SK-N-SH (cell line): ENCODE data around the gene ERO1A. TPM values are rescaled to one million over a fixed set of nuclear protein-coding genes. Genes with fewer than 3 reads are reported as not detected.

Experiments
- CTCF ChIA-PET: fragments of 300-600, 350-600 bp; formaldehyde crosslinking; extraction: SDS; loops from one replicate; lab custom pipeline; 2021; lab: Yijun Ruan, JAX
- POLR2A ChIA-PET: fragments of 350-600 bp; sonication (Branson Sonifier 250); formaldehyde crosslinking; extraction: SDS; loops from one replicate; lab custom pipeline; 2020; ENCODE audit warnings: antibody characterized with exemption, inconsistent platforms; lab: Yijun Ruan, JAX
- DNase-seq: peaks from one replicate; pipeline ENCODE4 v3.0.0; 2012
- H2AFZ ChIP-seq: fragments of 200-600 bp; sonication (generic); 2 replicates; pipeline ENCODE4 v1.8.1; 2016; ENCODE audit warnings: antibody characterized with exemption, mild to moderate bottlenecking, low read depth
- H3F3A ChIP-seq: fragments of 200-600 bp; sonication (generic); replicated peaks from 2 replicates; pipeline ENCODE3; 2016; ENCODE audit warnings: antibody characterized with exemption, mild to moderate bottlenecking; ENCODE audit not compliant: insufficient read depth
- H3K27ac ChIP-seq, 2 experiments: fragments of 200-500 bp in 1 of 2; fragments of 200-600 bp in 1 of 2; sonication (Bioruptor generic) in 1 of 2; sonication (generic), shearing (Covaris generic) in 1 of 2; 2 replicates each; pipeline versions ENCODE4 v1.5.1 to v1.6.1; 2014 to 2016; ENCODE audit warnings: low read depth in 2 of 2, inconsistent platforms in 1 of 2, low read length in 1 of 2, mild to moderate bottlenecking in 1 of 2, mixed read lengths in 1 of 2
- H3K27me3 ChIP-seq: fragments of 200-600 bp; sonication (generic), shearing (Covaris generic); 2 replicates; pipeline ENCODE4 v1.6.1; 2016; ENCODE audit warnings: mixed run types; ENCODE audit not compliant: insufficient read depth
- H3K36me3 ChIP-seq, 2 experiments: fragments of 200-500 bp in 1 of 2; fragments of 200-600 bp in 1 of 2; sonication (Bioruptor generic) in 1 of 2; sonication (generic) in 1 of 2; replicated peaks in 1 of 2; 2 replicates each; pipeline versions ENCODE3 to v1.5.1; 2014 to 2016; ENCODE audit warnings: low read length in 1 of 2, mild to moderate bottlenecking in 1 of 2; ENCODE audit not compliant: insufficient read depth in 2 of 2, control insufficient read depth in 1 of 2
- H3K4me1 ChIP-seq, 2 experiments: fragments of 200-500 bp in 1 of 2; fragments of 200-600 bp in 1 of 2; sonication (Bioruptor generic) in 1 of 2; sonication (generic), shearing (Covaris generic) in 1 of 2; 2 replicates each; pipeline versions ENCODE4 v1.5.1 to v1.6.1; 2014 to 2016; ENCODE audit warnings: low read depth in 1 of 2, low read length in 1 of 2, mixed run types in 1 of 2; ENCODE audit not compliant: insufficient read depth in 2 of 2, control insufficient read depth in 1 of 2
- H3K4me2 ChIP-seq: fragments of 200-600 bp; sonication (generic), shearing (Covaris generic); 2 replicates; pipeline ENCODE4 v1.6.1; 2017; ENCODE audit warnings: mixed run types
- H3K4me3 ChIP-seq, 2 experiments: fragments of 200-500 bp in 1 of 2; fragments of 200-600 bp in 1 of 2; sonication (Bioruptor generic) in 1 of 2; sonication (generic), shearing (Covaris generic) in 1 of 2; 2 replicates each; pipeline versions ENCODE4 v1.5.1 to v1.8.1; 2014 to 2016; ENCODE audit warnings: low read depth in 2 of 2, inconsistent platforms in 1 of 2, low read length in 1 of 2, mild to moderate bottlenecking in 1 of 2, mixed read lengths in 1 of 2, moderate library complexity in 1 of 2
- H3K79me2 ChIP-seq: fragments of 200-600 bp; sonication (generic); 2 replicates; pipeline ENCODE4 v1.8.1; 2017; ENCODE audit warnings: mild to moderate bottlenecking; ENCODE audit not compliant: insufficient read depth
- H3K9ac ChIP-seq: fragments of 200-600 bp; sonication (generic); 2 replicates; pipeline ENCODE4 v1.6.1; 2017; ENCODE audit warnings: mixed run types
- H3K9me2 ChIP-seq: fragments of 200-600 bp; sonication (generic); 2 replicates; pipeline ENCODE4 v1.6.1; 2017; ENCODE audit warnings: mixed run types
- H3K9me3 ChIP-seq: fragments of 200-600 bp; sonication (generic); 2 replicates; pipeline ENCODE4 v1.6.1; 2017; ENCODE audit warnings: mixed run types, mild to moderate bottlenecking, moderate library complexity
- H4K20me1 ChIP-seq: fragments of 200-600 bp; sonication (generic); 2 replicates; pipeline ENCODE4 v1.6.1; 2017; ENCODE audit warnings: mild to moderate bottlenecking, mixed run types; ENCODE audit not compliant: insufficient read depth
- CTCF ChIP-seq: fragments of 200-600 bp; sonication (generic); IDR thresholded peaks from 2 replicates; pipeline ENCODE4 v1.6.1; 2017; ENCODE audit warnings: antibody characterized with exemption, mild to moderate bottlenecking, moderate library complexity
- ELF1 ChIP-seq: IDR thresholded peaks from 2 replicates; pipeline ENCODE4 v1.4.0; 2012
- EP300 ChIP-seq, 2 experiments: IDR thresholded peaks; 2 replicates each; pipeline versions ENCODE4 v1.4.0 to v1.6.1; 2012; ENCODE audit warnings: borderline replicate concordance in 1 of 2, low read depth in 1 of 2, low read length in 1 of 2
- EZH2phosphoT487 ChIP-seq: fragments of 200-600 bp; sonication (generic); IDR thresholded peaks from 2 replicates; pipeline ENCODE4 v1.6.1; 2017; ENCODE audit warnings: low read depth, mixed run types, mild to moderate bottlenecking, antibody characterized with exemption, moderate library complexity, borderline replicate concordance
- GABPA ChIP-seq: IDR thresholded peaks from 2 replicates; pipeline ENCODE4 v1.4.0; 2012; ENCODE audit warnings: low read depth, mild to moderate bottlenecking
- IRF3 ChIP-seq: fragments of 150-350 bp; IDR thresholded peaks from 2 replicates; pipeline ENCODE4 v1.6.1; 2016; ENCODE audit warnings: mild to moderate bottlenecking, low read depth, low read length
- MEF2A ChIP-seq: IDR thresholded peaks from 2 replicates; pipeline ENCODE4 v1.4.0; 2012; ENCODE audit warnings: low read depth, borderline replicate concordance
- NFIC ChIP-seq: IDR thresholded peaks from 2 replicates; pipeline ENCODE4 v1.4.0; 2012; ENCODE audit warnings: borderline replicate concordance
- POLR2AphosphoS5 ChIP-seq: IDR thresholded peaks from 2 replicates; pipeline ENCODE4 v1.6.1; 2012; ENCODE audit warnings: low read depth, low read length
- RAD21 ChIP-seq: IDR thresholded peaks from 2 replicates; pipeline ENCODE4 v1.6.1; 2012; ENCODE audit warnings: mild to moderate bottlenecking, low read length
- RXRA ChIP-seq: IDR thresholded peaks from 2 replicates; pipeline ENCODE4 v1.4.0; 2012; ENCODE audit warnings: low read depth, mild to moderate bottlenecking, borderline replicate concordance
- SIN3A ChIP-seq: IDR thresholded peaks from 2 replicates; pipeline ENCODE4 v1.6.1; 2012; ENCODE audit warnings: low read depth, mild to moderate bottlenecking, low read length, moderate library complexity, borderline replicate concordance
- TEAD4 ChIP-seq: IDR thresholded peaks from 2 replicates; pipeline ENCODE4 v1.4.0; 2012; ENCODE audit warnings: mild to moderate bottlenecking, borderline replicate concordance; ENCODE audit not compliant: insufficient read depth
- polyA plus RNA-seq, 3 experiments: library from polyadenylated mRNA; depleted of rRNA; stranded (reverse); fragments of >200 nt; gene quantifications; 2 replicates each; pipeline ENCODE4 v1.2.3, GENCODE V29; 2012
- TF ChIP-seq, protein P1 (sequence below): IDR thresholded peaks from 2 replicates; pipeline ENCODE4; 2012
- TF ChIP-seq, protein P2 (sequence below): IDR thresholded peaks from 2 replicates; pipeline ENCODE4 v1.4.0; 2012; ENCODE audit warnings: low read depth, borderline replicate concordance
- TF ChIP-seq, protein P3 (sequence below): IDR thresholded peaks from 2 replicates; pipeline ENCODE4 v1.6.1; 2012; ENCODE audit warnings: mild to moderate bottlenecking, low read depth, low read length, moderate library complexity
- TF ChIP-seq, protein P4 (sequence below): IDR thresholded peaks from 2 replicates; pipeline ENCODE4 v1.4.0; 2012; ENCODE audit warnings: low read depth
- TF ChIP-seq, protein P5 (sequence below): IDR thresholded peaks from 2 replicates; pipeline ENCODE4 v1.4.0; 2012; ENCODE audit warnings: low read depth, borderline replicate concordance

Gene ERO1A
- polyA plus RNA-seq, 1 of the 3 experiments (the other 2 are of a cell fraction), result 19.3 TPM

- no peak for DNase-seq
These were observed 46.5 kb upstream of the ERO1A start for GRCh38 chr14:52741865-52742264.

More at GRCh38 chr14:52741865-52742264, 46.5 kb upstream of the ERO1A start:
- peaks cover 65% of the 10 kb centered on the region for H3K79me2 ChIP-seq
- no peaks in the 10 kb centered on the region for H4K20me1 ChIP-seq
- no peak for TF ChIP-seq CTCF
- no peak for TF ChIP-seq GABPA
- TF ChIP-seq SIN3A, result no peak
- TF ChIP-seq MEF2A, result no peak
- TF ChIP-seq, protein P1, sequence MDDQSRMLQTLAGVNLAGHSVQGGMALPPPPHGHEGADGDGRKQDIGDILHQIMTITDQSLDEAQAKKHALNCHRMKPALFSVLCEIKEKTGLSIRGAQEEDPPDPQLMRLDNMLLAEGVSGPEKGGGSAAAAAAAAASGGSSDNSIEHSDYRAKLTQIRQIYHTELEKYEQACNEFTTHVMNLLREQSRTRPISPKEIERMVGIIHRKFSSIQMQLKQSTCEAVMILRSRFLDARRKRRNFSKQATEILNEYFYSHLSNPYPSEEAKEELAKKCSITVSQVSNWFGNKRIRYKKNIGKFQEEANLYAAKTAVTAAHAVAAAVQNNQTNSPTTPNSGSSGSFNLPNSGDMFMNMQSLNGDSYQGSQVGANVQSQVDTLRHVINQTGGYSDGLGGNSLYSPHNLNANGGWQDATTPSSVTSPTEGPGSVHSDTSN, result no peak
- TF ChIP-seq RAD21, result no peak
- no peak for TF ChIP-seq IRF3
- no peak for TF ChIP-seq ELF1
- TF ChIP-seq, protein P2, sequence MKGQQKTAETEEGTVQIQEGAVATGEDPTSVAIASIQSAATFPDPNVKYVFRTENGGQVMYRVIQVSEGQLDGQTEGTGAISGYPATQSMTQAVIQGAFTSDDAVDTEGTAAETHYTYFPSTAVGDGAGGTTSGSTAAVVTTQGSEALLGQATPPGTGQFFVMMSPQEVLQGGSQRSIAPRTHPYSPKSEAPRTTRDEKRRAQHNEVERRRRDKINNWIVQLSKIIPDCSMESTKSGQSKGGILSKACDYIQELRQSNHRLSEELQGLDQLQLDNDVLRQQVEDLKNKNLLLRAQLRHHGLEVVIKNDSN, result no peak
- TF ChIP-seq, protein P3, sequence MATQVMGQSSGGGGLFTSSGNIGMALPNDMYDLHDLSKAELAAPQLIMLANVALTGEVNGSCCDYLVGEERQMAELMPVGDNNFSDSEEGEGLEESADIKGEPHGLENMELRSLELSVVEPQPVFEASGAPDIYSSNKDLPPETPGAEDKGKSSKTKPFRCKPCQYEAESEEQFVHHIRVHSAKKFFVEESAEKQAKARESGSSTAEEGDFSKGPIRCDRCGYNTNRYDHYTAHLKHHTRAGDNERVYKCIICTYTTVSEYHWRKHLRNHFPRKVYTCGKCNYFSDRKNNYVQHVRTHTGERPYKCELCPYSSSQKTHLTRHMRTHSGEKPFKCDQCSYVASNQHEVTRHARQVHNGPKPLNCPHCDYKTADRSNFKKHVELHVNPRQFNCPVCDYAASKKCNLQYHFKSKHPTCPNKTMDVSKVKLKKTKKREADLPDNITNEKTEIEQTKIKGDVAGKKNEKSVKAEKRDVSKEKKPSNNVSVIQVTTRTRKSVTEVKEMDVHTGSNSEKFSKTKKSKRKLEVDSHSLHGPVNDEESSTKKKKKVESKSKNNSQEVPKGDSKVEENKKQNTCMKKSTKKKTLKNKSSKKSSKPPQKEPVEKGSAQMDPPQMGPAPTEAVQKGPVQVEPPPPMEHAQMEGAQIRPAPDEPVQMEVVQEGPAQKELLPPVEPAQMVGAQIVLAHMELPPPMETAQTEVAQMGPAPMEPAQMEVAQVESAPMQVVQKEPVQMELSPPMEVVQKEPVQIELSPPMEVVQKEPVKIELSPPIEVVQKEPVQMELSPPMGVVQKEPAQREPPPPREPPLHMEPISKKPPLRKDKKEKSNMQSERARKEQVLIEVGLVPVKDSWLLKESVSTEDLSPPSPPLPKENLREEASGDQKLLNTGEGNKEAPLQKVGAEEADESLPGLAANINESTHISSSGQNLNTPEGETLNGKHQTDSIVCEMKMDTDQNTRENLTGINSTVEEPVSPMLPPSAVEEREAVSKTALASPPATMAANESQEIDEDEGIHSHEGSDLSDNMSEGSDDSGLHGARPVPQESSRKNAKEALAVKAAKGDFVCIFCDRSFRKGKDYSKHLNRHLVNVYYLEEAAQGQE, result no peak
- TF ChIP-seq RXRA, result no peak
- no peak for TF ChIP-seq NFIC
- TF ChIP-seq TEAD4, result no peak
- TF ChIP-seq EZH2phosphoT487, result no peak
- no peak for TF ChIP-seq POLR2AphosphoS5
- TF ChIP-seq, protein P4, sequence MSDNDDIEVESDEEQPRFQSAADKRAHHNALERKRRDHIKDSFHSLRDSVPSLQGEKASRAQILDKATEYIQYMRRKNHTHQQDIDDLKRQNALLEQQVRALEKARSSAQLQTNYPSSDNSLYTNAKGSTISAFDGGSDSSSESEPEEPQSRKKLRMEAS, result no peak
- no peak for TF ChIP-seq EP300 (IDR thresholded peaks at IDR 0.05; ENCODE audit: borderline replicate concordance in 1 of 2, low read depth in 1 of 2, low read length in 1 of 2)
- TF ChIP-seq, protein P5, sequence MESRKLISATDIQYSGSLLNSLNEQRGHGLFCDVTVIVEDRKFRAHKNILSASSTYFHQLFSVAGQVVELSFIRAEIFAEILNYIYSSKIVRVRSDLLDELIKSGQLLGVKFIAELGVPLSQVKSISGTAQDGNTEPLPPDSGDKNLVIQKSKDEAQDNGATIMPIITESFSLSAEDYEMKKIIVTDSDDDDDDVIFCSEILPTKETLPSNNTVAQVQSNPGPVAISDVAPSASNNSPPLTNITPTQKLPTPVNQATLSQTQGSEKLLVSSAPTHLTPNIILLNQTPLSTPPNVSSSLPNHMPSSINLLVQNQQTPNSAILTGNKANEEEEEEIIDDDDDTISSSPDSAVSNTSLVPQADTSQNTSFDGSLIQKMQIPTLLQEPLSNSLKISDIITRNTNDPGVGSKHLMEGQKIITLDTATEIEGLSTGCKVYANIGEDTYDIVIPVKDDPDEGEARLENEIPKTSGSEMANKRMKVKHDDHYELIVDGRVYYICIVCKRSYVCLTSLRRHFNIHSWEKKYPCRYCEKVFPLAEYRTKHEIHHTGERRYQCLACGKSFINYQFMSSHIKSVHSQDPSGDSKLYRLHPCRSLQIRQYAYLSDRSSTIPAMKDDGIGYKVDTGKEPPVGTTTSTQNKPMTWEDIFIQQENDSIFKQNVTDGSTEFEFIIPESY, result no peak
- H3F3A ChIP-seq, result peaks cover 5% of the 10 kb centered on the region
- H2AFZ ChIP-seq, result no peak overlapping the region; the same call in 1 of the 2 replicates
- no peaks in the 10 kb centered on the region for H3K9me2 ChIP-seq
- peaks cover 7 to 9% of the 10 kb centered on the region in 2 experiments for H3K36me3 ChIP-seq
- ChIA-PET CTCF (interaction anchor here (0.6 kb wide), 1 partner anchor 11 kb away, joined by 3 read pairs; no protein-coding TSS in a partner anchor), POLR2A (no interaction called here)
- H3K27ac ChIP-seq, result peak overlapping the region in 1 of 2 experiments; percentile 40; a peak in 2 of 4 replicates
- H3K4me3 ChIP-seq, result no peak overlapping the region
- H3K4me1 ChIP-seq, result 0 out of 4 replicates have a peak, but pooled peaks cover 0 to 11% of the 10 kb centered on the region in 2 experiments
- H3K9me3 ChIP-seq, result no peaks in the 10 kb centered on the region
- no peaks in the 10 kb centered on the region for H3K27me3 ChIP-seq
- H3K4me2 ChIP-seq, result peak overlapping the region; percentile 25; the same call in 1 of the 2 replicates
- no peak overlapping the region for H3K9ac ChIP-seq
